HG03095 (cell line): ENCODE measurements around the gene PTRH2.
"Not testable (repeated sequence)": the region's sequence is repeated elsewhere in the genome, so short reads cannot be mapped to it uniquely, and the experiment has no call there.

Source experiments
- ATAC-seq: cut with Tn5 transposase; IDR thresholded peaks from one replicate; pipeline ENCODE4 v1.9.1; 2021; ENCODE audit warnings: moderate library complexity; ENCODE audit not compliant: unreplicated experiment

The PTRH2 gene

DNA sequence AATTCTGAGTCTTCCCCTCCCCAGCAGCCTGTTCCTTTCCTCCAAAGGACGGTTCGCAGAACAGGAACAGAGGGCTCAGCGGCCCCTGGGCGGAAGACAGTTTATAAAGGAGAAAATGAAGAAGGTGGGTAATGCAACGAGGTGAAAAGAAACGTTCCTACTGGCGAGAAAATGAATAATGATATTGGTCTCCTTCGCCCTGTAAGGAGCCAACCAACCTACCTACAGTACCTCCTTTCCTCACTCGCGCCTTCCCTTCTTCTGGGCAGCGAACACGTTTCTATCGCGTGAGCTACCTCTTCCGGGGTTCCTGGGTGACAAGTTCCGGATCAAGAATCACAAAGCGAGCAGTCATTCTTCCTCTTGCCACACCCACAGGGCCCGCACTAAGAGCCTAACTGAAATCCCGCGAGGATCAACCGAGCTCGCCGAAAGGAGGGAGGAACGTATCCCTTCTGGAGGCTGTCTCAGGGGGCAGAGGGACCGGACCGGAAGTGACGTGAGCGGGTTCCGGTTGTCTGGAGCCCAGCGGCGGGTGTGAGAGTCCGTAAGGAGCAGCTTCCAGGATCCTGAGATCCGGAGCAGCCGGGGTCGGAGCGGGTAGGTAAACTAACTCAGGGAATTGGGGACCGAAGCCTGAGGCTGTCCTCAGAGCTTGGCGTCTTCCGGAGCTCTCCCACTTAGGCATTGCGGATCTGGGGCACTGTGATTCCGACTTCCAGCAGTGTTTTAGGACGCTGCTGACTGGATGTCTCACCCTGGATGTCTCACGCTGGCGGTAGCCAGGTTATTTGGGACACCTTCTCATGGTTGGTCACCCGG lies at the start of gene PTRH2, which contains the start of gene VMP1:
PTRH2 (minus strand) TSS at position 282 of the 822 bp plus-strand sequence. CDS start 9,452 bp downstream, outside the sequence.
VMP1 (plus strand) TSS at position 506 of the 822 bp plus-strand sequence. CDS start 23,793 bp downstream, outside the sequence.
- peak; percentile 94 for ATAC-seq

DNA sequence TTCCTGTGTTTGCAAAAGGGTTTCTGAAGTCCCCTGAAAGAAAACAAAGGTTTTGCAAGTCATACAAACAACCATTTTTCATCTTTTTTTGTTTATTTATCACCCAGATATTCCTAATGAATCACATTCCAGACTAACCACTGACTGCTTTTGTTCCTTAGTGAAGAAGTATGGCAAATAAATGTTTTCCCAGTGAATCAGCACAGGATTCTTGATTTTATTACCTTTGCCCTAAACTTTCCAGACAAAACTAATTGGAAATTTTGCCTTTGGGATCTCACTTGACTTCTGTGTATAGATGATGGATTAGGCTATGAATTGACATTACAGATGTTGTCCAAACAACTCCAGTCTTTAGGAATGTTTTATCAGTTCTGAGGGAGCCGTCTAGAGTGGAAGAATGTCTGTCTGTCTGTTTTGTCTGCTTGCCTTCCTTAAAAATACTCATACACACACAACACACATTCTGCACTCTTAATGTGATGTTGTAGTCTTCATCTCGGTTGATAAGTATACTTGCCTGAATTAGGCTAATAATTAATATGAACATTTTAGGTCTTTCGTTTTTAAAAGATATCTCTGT lies 49.1 kb upstream of the PTRH2 start:
- no peak for ATAC-seq

DNA sequence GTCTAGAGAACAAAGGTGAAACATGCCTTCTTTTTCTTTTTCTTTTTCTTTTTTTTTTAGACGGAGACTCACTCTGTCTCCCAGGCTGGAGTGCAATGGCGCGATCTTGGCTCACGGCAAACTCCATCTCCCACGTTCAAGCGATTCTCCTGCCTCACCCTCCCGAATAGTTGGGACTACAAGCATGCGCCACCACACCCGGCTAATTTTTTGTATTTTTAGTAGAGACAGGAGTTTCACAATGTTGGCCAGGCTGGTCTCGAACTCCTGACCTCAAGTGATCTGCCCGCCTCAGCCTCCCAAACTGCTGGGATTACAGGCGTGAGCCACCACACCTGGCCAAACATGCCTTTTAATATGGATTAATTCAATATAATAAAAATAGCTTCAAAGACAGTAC lies 47.8 kb upstream of the PTRH2 start:
- not testable (repeated sequence) for ATAC-seq

DNA sequence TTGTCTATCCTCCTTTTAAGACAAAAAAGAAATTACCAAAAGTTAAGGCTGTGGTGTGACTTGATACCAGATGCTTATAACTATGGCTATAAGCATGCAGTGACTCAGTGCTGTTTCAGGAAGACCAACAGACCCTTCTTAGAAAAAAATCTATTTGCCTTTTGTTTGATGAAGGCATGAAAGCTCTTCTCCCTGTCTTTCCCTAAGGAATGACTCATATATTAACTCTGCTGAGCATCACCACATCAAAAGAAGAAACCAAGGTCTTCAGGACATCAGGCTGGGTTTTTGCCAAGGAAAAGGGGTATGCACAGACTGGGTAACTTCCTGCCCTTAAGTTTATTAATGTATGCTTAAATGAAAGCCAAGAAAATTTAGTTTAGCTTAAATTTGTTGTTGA lies 47.3 kb upstream of the PTRH2 start:
- ATAC-seq = no peak

DNA sequence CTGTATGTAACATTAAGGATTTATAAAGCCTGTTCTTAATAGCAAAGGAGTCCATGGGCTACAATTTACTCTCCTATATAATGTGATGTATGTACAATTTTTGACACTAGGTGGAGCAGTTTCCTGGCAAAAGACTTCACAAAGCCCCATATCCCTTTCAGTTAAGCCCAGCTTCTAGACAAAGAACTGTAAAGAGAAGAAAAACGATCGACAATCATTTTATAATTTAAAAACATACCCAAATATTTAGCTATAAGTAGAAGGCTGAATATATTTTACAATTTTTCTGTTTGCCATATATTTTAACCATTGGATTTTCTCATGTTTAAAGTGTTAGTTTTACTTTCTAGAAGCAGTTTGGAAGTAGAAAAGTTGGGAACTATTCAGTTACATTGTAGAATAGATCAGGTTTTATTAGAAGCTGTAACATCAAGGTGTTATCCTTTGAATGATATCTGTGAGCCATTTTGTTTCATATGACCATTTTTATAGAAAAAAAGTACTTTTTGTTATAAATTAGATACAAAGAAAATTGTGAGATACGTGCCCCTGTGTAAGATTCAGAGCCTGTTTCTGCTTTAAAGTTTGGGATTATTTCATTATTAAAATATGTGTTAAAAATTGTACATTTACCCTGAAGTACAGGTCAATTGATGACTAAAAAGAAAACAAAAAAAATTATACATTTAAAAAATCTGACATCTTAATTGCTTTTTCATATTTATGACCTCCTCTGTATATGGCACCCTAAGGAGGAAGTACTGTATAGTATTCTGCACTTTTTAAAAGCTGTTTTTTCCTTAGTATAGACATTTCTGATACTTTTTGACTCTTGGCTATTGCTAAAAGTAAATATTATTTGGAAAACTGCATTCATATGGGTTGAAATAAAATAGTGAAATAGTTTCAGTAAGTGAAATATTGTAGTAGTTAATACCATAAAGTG lies 46.6 kb upstream of the PTRH2 start:
- peak; percentile 49 for ATAC-seq

DNA sequence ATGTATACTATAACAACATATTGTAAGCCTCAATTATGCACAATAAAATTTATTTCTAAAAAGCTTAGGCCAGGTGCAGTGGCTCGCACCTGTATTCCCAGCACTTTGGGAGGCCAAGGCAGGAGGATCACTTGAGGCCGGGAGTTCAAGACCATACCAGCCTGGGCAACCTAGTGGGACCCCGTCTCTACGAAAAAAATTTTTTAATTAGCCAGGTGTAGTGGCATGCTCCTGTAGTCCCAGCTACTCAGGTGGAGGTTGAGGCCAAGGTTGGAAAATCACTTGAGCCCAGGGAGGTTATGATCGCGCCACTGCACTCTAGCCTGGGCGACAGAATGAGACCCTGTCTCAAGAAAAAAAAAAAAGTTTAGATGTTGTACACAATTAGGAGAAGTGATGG lies 45.7 kb upstream of the PTRH2 start:
- no peak for ATAC-seq

DNA sequence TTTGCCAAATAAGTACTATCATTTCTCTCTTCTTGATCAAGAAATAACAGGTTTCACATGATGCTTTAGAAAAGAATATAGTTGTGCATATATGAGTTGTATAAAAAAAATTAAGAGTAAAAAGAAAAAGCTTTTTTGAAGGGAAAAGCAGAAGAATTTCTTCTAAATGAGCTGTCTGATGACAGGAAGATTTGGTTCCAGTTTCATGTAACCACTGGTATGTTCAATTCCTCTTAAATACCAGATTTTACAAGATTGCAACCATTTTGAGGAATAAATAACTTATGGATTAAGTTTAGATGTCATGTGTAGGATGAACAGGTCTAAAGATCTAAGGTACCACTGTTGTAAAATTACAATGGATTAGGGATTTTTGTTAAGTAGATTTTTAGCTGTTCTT lies 45.2 kb upstream of the PTRH2 start:
- no peak for ATAC-seq

DNA sequence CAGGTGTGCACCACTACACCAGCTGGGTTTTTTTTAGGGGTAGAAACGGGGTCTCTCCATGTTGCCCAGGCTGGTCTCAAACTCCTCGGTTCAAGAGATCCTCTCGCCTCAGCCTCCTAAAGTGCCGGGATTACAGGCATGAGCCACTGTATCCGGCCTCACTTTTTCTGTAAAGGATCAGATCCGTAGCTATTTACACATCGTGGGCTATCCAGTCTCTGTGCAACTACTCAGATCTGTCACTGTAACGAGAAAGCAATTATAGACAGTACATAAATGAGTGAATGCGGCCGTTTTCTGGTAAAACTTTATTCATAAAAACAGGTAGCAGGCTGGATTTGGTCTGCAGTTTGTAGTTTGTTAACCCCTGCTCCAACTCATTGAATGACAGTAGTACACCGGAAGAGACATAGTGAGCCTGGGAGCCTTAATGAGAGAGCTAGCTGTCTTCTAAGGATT lies 44.8 kb upstream of the PTRH2 start:
- ATAC-seq = peak; percentile 59

DNA sequence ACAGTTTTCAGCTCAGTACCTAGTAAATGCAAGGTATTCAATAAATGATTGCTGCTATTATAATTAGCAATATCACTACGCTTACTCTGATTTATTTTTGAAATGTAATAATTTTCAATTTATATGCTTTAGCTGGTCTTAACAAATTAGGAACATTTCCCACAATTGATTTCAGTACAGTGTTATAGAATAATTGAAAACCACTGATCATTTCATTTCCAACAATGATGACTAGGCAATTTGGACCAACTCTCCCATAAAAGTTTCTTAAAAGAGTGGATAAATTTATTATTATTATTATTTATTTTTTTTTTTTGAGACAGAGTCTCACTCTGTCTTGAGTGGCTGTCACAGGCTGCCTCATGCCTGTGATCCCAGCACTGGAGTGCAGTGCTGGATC lies 41.4 kb upstream of the PTRH2 start:
- no peak for ATAC-seq

DNA sequence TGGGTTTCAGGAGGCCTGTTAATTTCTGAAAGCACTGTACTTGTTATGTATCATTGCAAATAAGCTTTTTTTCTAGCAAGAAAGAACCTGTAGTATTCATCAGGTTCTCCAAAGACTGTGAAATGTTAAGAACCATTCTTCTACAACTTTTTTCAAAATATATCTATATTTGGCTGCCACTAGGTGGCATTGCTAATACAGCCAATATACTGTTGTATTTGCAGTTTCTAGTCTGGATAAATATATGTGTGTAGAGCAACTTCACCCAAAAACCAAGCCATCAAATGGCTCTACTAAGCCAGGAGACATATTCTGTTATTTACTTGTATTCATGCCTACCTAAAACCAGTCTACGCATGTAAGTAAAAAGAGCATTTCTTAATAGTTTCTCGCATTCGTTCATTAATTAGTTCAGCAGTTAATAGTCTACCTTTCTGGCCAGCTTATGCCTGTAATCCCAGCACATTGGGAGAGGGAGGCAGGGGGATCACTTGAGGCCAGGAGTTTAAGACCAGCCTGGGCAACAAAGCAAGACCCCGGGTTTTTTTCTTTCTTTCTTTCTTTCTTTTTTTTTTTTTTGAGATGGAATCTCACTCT lies 39.7 kb upstream of the PTRH2 start:
- ATAC-seq = no peak

DNA sequence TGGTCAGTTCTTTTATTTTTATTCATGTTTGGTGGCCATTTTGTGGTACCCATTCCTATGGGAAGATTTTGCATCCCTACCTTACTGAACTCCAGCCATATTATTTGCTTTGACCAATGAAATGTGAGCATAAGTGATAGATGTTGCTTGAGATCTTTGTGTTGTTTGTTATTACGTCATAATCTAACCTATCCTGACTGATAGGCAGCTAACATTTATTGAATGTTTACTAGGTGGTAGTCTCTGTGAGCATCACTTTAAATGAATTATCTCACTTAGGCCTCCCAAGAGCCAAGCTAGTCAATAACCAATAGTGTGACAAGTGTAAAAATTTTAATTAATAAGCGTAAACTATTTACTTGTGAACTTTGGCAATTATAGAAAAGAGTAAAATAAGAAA lies 37.8 kb upstream of the PTRH2 start:
- ATAC-seq = no peak

DNA sequence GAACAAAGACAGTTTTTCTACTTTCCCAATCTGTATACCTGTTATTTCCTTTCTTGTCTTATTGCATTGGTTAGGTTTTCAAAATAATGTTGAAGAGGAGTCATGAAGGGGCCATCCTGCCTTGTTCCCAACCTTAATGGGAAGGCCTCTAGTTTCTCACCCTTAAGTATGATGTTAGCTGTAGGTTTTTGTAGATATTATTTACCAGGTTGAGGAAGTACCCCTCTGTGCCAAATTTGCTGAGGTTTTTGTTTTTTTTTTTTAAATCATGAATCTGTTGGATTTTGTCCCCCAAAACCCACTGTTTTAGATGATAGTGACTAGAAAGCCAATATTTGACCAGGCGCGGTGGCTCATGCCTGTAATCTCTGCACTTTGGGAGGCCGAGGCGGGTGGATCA lies 36.6 kb upstream of the PTRH2 start:
- ATAC-seq = no peak

DNA sequence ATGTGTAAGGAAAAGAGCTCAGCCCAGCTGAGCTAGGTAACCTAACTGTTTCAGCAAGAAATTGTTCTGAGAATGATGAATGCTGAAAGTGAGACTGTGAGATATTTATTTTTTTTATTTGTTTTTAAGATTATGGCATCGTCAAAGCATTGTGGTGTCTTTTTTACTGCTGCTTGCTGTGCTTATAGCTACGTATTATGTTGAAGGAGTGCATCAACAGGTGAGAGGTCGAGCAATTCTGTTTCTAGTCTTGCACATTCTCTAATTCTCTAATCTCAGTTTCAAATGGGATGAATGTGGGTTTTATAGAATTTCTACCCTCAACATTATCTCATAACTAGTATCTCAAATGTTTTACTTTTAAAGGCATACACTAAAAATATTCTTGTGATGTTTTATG lies 30.1 kb upstream of the PTRH2 start:
- ATAC-seq = no peak

DNA sequence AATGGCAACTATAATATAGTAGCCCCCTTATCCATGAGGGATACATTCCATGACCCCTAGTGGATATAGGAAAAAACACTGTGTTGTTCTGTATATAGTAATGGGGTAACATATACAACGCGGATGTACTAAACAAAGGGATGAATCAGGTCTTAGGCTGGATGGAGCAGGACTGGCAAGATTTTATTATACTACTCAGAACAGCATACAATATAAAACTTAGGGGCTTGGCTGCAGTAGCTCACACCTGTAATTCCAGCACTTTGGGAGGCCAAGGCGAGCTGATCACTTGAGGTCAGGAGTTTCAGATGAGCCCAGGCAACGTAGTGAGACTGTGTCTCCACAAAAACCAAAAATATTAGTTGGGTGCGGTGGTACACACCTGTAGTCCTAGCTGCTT lies 27.0 kb upstream of the PTRH2 start:
- ATAC-seq = no peak

DNA sequence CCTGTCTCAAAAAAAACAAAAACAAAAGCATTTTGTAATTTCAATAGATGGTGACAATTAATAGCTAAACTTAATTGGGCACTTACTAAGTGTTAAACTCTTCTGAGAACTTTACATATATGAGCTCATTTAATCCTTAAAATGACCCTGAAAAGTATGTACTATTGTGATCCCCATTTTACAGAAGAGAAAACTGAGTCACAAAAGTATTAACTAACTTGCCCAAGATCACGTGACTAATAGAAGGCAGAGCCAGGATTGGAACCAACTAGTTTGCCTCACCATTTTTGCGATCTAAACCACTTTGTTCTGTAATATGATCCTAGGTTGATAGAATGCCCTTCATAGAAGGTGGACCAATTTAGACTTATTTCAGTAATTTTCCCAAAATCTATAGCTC lies 26.5 kb upstream of the PTRH2 start:
- ATAC-seq = no peak

DNA sequence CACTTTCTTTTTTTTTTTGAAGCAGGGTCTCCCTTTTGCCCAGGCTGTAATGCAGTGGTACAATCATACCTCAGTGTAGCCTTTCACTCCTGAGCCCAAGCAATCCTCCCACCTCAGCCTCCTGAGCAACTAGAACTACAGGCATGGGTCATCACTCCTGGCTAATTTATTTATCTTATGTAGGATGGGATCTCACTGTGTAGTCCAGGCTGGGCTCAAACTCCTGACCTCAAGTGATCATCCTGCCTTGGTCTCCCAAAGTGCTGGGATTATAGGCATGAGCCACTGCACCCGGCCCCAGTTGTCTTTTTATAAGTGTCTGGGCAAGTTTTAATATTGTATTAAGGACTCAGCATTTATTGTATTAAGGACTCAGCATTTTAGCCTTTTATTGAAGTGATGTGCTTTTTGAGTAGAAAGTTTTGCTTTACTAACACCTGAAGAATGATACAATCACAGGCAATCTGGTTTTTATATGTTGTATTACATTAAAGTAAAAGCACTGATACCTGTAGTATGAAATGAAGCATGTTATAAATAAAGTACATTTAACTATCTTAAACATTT lies 23.1 kb upstream of the PTRH2 start:
- ATAC-seq = no peak

DNA sequence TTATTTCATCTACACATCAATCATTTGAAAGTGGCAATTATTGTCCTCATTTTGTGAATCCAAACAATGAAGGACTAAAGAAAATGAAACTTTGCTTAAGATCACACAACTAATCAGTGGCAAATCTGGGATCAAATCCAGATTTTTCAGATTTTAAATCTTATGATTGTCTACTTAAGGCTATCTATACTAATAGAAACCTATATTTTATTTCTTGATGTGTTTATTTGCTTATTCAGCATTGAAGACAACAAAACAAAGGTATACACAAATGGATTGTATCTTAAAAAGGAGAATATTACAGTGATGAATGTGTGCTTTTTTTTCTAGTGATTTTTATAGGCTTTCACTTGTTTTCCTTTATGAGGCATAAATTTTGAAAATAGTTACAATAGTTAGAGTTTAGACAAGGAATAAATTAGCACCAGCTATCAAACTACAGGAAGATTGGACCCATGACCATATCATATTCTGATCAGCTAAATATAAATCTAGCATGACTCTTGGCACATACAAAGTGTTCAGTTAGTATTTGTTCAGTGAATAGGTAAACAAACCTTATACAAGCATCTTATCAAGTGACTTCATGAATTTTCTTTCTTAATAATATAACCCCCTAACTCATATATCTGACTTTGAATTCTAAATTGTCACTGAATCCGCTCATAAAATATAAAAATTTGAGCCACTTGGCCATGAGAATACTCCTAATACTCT lies 20.7 kb upstream of the PTRH2 start:
- no peak for ATAC-seq

DNA sequence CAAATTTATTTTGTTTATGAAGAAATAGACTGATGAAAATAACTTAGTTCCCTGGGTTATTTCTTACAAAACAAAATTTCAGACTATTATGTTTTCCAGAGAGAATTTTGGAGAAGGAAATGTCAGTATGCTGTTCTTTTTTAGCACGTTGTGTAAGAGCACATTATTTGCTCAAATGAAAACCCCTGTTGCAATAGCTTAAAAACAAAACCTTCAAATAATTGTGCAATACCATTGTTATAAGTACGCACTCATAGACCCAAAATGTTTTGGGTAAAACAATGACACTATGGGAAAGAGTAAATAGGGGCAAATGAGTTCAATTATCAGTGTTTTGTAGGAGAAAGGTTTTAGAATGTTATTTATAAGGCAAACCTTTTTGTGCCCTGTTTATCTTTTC lies 18.5 kb upstream of the PTRH2 start:
- ATAC-seq = no peak

DNA sequence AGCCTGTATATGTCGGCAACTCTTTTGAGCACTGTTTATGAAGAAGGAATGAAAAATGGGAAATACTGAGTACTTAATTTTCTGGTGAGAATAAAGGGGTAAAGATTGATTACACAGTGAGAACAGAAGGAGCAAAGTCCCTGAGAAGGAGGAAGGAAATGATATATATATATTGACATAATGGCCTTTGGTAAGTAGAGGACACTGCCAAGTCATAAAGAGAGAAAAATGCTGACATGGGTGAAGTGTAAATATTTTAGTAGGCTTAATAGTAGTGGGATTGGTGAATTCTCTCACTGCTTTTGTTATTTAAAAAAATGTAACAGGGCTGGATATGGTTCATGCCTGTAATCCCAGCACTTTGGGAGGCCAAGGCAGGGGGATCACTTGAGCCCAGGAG lies 16.4 kb upstream of the PTRH2 start:
- ATAC-seq = no peak

DNA sequence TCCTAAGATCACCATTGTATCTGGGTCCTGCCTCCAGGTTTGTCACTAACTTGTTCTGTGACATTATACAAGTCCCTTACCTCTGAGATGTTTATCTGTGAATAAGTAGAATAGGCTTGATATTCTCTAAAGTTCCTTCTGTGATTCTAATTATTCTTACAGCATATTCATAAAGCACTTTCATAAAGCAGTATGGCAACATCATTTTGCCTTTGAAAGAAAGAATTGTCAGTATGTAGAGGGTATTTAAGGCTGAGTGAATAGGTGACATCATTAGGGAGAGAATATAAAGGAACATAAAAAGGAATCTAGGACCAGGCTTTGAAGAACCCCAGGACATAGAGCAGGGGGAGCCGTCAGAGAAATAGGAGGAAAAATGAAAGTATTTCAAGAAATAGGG lies 15.8 kb upstream of the PTRH2 start:
- no peak for ATAC-seq
